K562 (cell line): ENCODE results near the gene SULT2B1. TPM values are rescaled to one million over a fixed set of nuclear protein-coding genes. Genes with fewer than 3 reads are reported as not detected.

Experiments used
- BMI1 ChIP-seq: fragments of 150-350 bp; IDR thresholded peaks from 2 replicates; pipeline ENCODE4 v1.6.1; 2014; ENCODE audit warnings: low read length
- COPS2 ChIP-seq: fragments of 450-650 bp; conservative IDR thresholded peaks from 2 replicates; pipeline ENCODE4 v1.6.1; 2016; ENCODE audit warnings: mild to moderate bottlenecking, moderate library complexity
- GABPB2 ChIP-seq: fragments of 250-450 bp; sonication (Bioruptor Pico); conservative IDR thresholded peaks from 2 replicates; pipeline ENCODE4 v1.5.1; 2021; ENCODE audit warnings: mild to moderate bottlenecking
- SMARCA4 ChIP-seq: fragments of 450-650 bp; IDR thresholded peaks from 2 replicates; pipeline ENCODE4 v1.6.1; 2016
- SMARCC2 ChIP-seq: fragments of 450-650 bp; IDR thresholded peaks from 2 replicates; pipeline ENCODE4 v1.6.1; 2017; ENCODE audit warnings: antibody characterized with exemption, moderate library complexity, mild to moderate bottlenecking, low read depth
- ZEB2 ChIP-seq: fragments of 450-650 bp; IDR thresholded peaks from 2 replicates; pipeline ENCODE4 v1.6.1; 2016
- ZFP36 ChIP-seq: fragments of 150-350 bp; IDR thresholded peaks from 2 replicates; pipeline ENCODE4 v1.6.1; 2018; ENCODE audit warnings: low read length, low read depth; ENCODE audit not compliant: partially characterized antibody
- ZNF384 ChIP-seq: IDR thresholded peaks from 2 replicates; pipeline ENCODE4 v1.6.1; 2012; ENCODE audit warnings: low read depth, low read length, improper control_type of control experiment
- ZNF444 ChIP-seq: fragments of 250-450 bp; sonication (Bioruptor Pico); IDR thresholded peaks from 2 replicates; pipeline ENCODE4 v1.4.0; 2020; ENCODE audit warnings: mild to moderate bottlenecking, moderate library complexity
- ZNF785 ChIP-seq: fragments of 250-450 bp; sonication (Bioruptor Pico); IDR thresholded peaks from 2 replicates; pipeline ENCODE4 v1.4.0; 2020; ENCODE audit warnings: mild to moderate bottlenecking
- polyA plus RNA-seq, 8 experiments: library from polyadenylated mRNA; depleted of rRNA in 4 of 8; stranded (reverse) in 5 of 8; unstranded in 3 of 8; fragments of >200 nt; fragmentation: Nextera tagmentation in 2 of 8; fragmentation: Illumina TruSeq in 1 of 8; extraction: Ambion mirVana in 2 of 8; extraction: Trizol in 1 of 8; gene quantifications; 2 replicates each; pipeline versions ENCODE4 v1.2.1 to v1.2.3, GENCODE V29; 2011 to 2014; ENCODE audit warnings: inconsistent platforms in 1 of 8, missing spikeins in 1 of 8
- total RNA-seq, 7 experiments: library from RNA; depleted of rRNA in 6 of 7; stranded (reverse); fragments of >200 nt in 6 of 7; fragmentation: Illumina TruSeq in 2 of 7; extraction: Trizol in 2 of 7; gene quantifications; 2 replicates each; pipeline versions ENCODE4 v1.2.1 to v1.2.3, GENCODE V29; 2011 to 2021; ENCODE audit warnings: low replicate concordance in 1 of 7
- TF ChIP-seq, protein P1 (sequence below), 3 experiments: fragments of 200-800 bp in 1 of 3; sonication (Bioruptor generic) in 1 of 3; sonication (generic) in 1 of 3; formaldehyde crosslinking in 1 of 3; IDR thresholded peaks; 2 replicates each; pipeline versions ENCODE4 v1.6.1 to v1.8.0; 2016 to 2022; ENCODE audit warnings: mild to moderate bottlenecking in 2 of 3, missing compliant biosample characterization in 2 of 3, missing genetic modification characterization in 2 of 3, missing genetic modification reagents in 1 of 3
- TF ChIP-seq, protein P2 (sequence below): sonication (generic); formaldehyde crosslinking; IDR thresholded peaks from 2 replicates; pipeline ENCODE4 v1.8.1; 2023; ENCODE audit warnings: mild to moderate bottlenecking, missing genetic modification reagents
- TF ChIP-seq, protein P3 (sequence below): fragments of 450-650 bp; IDR thresholded peaks from 2 replicates; pipeline ENCODE4 v1.6.1; 2016; ENCODE audit warnings: mild to moderate bottlenecking
- TF ChIP-seq, protein P4 (sequence below), 2 experiments: fragments of 450-650 bp; IDR thresholded peaks; 2 replicates each; pipeline ENCODE4 v1.6.1; 2016; ENCODE audit warnings: mild to moderate bottlenecking in 2 of 2, borderline replicate concordance in 1 of 2, low read depth in 1 of 2, moderate library complexity in 1 of 2
- TF ChIP-seq, protein P5 (sequence below), 2 experiments: fragments of 450-650 bp in 1 of 2; sonication (generic) in 1 of 2; formaldehyde crosslinking; conservative IDR thresholded peaks; 2 replicates each; pipeline versions ENCODE4 v1.4.0 to v1.8.1; 2020 to 2022; ENCODE audit warnings: mild to moderate bottlenecking in 1 of 2, missing genetic modification reagents in 1 of 2

The SULT2B1 gene
- total and polyA plus RNA-seq, 9 of the 15 experiments (the other 6 are each of a cell fraction or from before 2014, with no cell fraction given) = 0.09 to 0.62 (median 0.22) TPM; not detected in 2

DNA sequence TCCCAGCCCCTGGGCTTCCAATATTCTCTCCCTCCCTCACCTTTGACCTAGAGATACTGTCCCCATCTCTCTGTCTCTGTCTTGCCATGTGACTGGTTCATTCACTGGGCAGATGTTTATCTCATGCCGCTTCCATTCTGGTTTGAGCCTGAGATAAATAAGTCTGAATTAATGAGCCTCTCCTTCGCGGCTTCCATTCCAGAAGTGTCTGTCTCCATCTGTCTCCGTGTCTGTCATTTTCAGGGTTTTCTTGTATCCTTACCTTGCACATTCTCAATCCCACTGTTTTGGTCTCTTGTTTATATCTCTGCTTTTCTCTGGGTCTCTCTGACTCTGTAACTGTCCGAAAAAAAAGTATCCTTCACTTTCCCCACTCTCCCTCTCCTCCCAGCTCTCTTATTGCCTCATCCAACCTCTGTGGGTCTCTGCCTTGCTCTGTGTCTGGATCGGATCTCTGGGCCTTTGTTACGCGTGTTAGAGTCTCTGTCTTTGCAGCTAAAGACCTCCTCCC, 71.6 kb downstream of the SULT2B1 start (continued):
- TF ChIP-seq, protein P1, sequence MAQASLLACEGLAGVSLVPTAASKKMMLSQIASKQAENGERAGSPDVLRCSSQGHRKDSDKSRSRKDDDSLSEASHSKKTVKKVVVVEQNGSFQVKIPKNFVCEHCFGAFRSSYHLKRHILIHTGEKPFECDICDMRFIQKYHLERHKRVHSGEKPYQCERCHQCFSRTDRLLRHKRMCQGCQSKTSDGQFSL (CRISPR knock-in tag; IDR thresholded peaks at IDR 0.05) = no peak
- TF ChIP-seq, protein P1 (tag; IDR thresholded peaks at IDR 0.05) = no peak
- TF ChIP-seq, protein P2, sequence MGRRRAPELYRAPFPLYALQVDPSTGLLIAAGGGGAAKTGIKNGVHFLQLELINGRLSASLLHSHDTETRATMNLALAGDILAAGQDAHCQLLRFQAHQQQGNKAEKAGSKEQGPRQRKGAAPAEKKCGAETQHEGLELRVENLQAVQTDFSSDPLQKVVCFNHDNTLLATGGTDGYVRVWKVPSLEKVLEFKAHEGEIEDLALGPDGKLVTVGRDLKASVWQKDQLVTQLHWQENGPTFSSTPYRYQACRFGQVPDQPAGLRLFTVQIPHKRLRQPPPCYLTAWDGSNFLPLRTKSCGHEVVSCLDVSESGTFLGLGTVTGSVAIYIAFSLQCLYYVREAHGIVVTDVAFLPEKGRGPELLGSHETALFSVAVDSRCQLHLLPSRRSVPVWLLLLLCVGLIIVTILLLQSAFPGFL (CRISPR knock-in tag) = no peak
- TF ChIP-seq ZFP36 (no peak), GABPB2 (CRISPR knock-in tag) (no peak), ZEB2 (no peak), SMARCA4 (peak; percentile 45), ZNF384 (no peak), ZNF444 (CRISPR knock-in tag) (no peak), SMARCC2 (no peak), ZNF785 (CRISPR knock-in tag) (no peak), COPS2 (no peak), BMI1 (no peak)
- TF ChIP-seq, protein P3, sequence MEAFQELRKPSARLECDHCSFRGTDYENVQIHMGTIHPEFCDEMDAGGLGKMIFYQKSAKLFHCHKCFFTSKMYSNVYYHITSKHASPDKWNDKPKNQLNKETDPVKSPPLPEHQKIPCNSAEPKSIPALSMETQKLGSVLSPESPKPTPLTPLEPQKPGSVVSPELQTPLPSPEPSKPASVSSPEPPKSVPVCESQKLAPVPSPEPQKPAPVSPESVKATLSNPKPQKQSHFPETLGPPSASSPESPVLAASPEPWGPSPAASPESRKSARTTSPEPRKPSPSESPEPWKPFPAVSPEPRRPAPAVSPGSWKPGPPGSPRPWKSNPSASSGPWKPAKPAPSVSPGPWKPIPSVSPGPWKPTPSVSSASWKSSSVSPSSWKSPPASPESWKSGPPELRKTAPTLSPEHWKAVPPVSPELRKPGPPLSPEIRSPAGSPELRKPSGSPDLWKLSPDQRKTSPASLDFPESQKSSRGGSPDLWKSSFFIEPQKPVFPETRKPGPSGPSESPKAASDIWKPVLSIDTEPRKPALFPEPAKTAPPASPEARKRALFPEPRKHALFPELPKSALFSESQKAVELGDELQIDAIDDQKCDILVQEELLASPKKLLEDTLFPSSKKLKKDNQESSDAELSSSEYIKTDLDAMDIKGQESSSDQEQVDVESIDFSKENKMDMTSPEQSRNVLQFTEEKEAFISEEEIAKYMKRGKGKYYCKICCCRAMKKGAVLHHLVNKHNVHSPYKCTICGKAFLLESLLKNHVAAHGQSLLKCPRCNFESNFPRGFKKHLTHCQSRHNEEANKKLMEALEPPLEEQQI = no peak
- TF ChIP-seq, protein P4, sequence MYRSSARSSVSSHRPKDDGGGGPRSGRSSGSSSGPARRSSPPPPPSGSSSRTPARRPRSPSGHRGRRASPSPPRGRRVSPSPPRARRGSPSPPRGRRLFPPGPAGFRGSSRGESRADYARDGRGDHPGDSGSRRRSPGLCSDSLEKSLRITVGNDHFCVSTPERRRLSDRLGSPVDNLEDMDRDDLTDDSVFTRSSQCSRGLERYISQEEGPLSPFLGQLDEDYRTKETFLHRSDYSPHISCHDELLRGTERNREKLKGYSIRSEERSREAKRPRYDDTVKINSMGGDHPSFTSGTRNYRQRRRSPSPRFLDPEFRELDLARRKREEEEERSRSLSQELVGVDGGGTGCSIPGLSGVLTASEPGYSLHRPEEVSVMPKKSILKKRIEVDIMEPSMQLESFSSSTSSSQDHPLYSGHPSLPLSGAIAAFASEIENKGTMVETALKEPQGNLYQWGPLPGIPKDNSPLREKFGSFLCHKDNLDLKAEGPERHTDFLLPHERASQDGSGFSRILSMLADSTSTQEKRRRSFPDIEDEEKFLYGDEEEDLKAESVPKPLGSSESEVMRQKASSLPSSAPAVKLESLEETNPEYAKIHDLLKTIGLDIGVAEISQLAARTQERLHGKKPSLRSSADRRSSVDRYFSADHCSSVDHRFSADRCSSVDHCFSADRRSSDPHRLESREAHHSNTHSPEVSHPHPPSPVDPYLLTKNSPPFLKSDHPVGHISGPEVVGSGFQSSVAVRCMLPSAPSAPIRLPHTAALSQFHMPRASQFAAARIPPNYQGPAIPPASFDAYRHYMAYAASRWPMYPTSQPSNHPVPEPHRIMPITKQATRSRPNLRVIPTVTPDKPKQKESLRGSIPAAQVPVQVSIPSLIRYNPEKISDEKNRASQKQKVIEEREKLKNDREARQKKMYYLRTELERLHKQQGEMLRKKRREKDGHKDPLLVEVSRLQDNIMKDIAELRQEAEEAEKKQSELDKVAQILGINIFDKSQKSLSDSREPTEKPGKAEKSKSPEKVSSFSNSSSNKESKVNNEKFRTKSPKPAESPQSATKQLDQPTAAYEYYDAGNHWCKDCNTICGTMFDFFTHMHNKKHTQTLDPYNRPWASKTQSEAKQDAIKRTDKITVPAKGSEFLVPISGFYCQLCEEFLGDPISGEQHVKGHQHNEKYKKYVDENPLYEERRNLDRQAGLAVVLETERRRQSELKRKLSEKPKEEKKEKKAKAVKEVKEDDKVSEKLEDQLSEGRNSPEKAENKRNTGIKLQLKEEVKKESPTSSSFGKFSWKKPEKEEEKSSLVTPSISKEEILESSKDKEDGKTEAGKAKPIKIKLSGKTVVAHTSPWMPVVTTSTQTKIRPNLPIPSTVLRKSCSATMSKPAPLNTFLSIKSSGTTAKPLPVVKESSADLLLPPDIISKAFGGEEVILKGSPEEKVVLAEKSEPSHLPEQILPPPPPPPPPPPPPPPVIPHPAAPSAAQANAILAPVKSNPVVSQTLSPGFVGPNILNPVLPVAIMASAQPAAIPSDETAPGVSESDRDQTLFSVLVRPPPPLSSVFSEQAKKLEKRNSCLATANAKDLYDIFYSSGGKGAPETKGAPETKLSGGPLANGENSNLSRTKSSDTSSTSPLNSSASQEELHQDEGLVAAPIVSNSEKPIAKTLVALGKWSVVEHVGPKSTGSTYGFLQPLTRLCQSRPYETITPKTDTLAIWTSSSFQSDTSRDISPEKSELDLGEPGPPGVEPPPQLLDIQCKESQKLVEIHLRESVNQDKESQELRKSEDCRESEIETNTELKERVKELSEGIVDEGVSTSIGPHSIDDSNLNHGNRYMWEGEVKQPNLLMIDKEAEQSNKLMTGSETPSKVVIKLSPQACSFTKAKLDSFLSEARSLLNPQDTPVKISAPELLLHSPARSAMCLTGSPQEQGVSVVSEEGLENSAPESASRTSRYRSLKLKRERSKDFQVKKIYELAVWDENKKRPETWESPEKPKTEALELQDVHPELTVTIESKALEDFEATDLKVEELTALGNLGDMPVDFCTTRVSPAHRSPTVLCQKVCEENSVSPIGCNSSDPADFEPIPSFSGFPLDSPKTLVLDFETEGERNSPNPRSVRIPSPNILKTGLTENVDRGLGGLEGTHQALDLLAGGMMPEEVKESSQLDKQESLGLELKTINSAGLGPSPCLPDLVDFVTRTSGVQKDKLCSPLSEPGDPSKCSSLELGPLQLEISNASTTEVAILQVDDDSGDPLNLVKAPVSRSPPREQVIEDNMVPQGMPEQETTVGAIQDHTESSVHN (IDR thresholded peaks at IDR 0.05; ENCODE audit: borderline replicate concordance in 1 of 2, low read depth in 1 of 2) = peak in 1 of 2 experiments; percentile 41; a peak in 1 of 4 replicates
- TF ChIP-seq, protein P5, sequence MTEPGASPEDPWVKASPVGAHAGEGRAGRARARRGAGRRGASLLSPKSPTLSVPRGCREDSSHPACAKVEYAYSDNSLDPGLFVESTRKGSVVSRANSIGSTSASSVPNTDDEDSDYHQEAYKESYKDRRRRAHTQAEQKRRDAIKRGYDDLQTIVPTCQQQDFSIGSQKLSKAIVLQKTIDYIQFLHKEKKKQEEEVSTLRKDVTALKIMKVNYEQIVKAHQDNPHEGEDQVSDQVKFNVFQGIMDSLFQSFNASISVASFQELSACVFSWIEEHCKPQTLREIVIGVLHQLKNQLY (CRISPR knock-in tag; conservative IDR thresholded peaks at IDR 0.05) = no peak
